A673 (cell line): ENCODE results near the gene PCBP2.

Experiments used
- CTCF ChIP-seq: fragments of 300-800, 200-600 bp; sonication (generic); conservative IDR thresholded peaks from 2 replicates; pipeline ENCODE4 v1.5.1; 2017; ENCODE audit warnings: low read depth, mild to moderate bottlenecking, antibody characterized with exemption, low read length, moderate library complexity, mixed read lengths
- EZH2 ChIP-seq: fragments of 200-600 bp; sonication (generic); IDR thresholded peaks from 2 replicates; pipeline ENCODE4 v1.6.1; 2017; ENCODE audit warnings: borderline replicate concordance, low read depth, mild to moderate bottlenecking, mixed read lengths, antibody characterized with exemption, low read length; ENCODE audit not compliant: poor library complexity, severe bottlenecking

- no peak for TF ChIP-seq CTCF
- TF ChIP-seq EZH2 = no peak
Measured at GRCh38 chr12:53523131-53523530, 71.2 kb downstream of the PCBP2 start.
